Measurements from ENCODE around the gene SLC38A10. TPM values are rescaled to one million over a fixed set of nuclear protein-coding genes. Genes with fewer than 3 reads are reported as not detected.

SLC38A10 gene
- polyA plus RNA-seq (2013, experiment 1 of 2; ENCODE audit: insufficient read length) = 79.8 TPM
- 59.9 TPM for polyA plus RNA-seq (2013, experiment 2 of 2; ENCODE audit: insufficient read length)

DNA sequence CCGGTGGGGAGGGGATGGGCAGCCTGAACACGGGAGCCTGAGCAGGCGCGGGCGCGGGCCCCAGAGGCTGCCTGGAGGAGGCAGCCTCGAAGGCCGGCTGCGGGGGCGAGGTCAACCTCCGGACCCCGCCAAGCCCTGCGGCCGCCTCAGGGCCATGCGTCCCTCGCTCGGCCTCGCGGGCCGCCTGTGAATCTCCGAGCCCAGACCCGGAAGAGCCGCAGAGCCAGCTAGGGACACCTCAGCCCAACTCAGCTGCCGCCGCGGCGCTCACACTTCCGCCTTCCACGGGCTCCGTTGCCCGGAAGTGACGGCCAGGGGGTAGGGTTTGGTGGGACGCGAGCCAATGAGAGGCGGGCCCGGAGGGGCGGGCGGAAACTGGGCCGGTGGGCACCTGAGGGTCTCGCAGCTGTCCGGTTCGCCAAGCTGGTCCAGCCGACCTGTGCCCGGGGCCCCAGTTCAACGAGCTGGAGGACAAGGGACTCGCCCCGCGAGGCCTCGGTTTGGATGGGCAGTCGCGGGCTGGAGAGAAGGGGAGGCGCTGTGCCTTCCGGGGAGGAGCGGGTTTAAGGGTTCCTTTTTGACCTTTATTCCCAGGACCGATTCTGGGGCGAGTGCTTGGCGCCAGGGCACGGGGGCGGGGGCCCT, at the start of gene SLC38A10:
SLC38A10 (minus strand) TSS at position 277 of the 645 bp plus-strand sequence. CDS start 386 bp downstream, outside the sequence.
- DNase-seq = peak; percentile 88

DNA sequence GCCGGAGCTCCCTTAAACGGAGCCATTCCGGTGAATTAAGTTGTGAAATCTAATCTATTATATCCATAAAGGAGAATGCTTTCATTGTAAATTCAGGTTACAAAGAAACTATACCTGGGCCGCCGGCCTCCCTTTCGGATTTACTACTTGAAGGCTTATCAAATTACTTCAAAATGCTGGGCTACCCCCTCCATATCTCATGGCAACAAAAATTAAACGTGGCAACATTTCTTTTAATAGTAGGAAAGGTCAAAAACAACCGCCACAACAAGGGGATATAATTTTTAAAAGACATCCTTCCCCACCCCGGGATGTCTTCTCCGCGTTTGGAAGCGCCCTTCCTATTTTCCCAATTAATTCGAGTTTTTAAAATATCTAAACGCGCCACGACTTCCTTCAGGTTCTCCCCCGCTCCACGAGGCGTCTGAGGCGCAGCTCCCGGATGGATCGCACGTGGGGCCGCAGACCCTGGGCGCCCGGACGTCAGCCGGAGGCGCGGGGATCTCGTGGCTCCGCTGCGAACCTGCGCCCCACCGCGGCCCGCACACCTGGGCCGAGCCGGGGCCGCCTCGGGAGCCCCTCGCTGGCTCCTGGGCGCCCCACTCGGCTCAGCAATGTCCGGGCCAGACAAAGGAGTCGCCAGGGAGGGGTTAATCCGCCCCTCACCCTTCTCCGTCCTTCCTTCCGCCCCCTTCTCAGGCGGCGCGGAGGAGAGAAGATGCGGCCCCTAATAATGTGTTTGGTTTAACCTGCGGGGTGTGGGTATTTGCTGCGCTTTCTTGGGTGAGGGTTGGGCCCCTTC, 47.4 kb upstream of the SLC38A10 start:
- DNase-seq = peak; percentile 47

- DNase-seq = peak; percentile 38
These were observed 46.6 kb upstream of the SLC38A10 start for GRCh38 chr17:81341516-81342268.

DNA sequence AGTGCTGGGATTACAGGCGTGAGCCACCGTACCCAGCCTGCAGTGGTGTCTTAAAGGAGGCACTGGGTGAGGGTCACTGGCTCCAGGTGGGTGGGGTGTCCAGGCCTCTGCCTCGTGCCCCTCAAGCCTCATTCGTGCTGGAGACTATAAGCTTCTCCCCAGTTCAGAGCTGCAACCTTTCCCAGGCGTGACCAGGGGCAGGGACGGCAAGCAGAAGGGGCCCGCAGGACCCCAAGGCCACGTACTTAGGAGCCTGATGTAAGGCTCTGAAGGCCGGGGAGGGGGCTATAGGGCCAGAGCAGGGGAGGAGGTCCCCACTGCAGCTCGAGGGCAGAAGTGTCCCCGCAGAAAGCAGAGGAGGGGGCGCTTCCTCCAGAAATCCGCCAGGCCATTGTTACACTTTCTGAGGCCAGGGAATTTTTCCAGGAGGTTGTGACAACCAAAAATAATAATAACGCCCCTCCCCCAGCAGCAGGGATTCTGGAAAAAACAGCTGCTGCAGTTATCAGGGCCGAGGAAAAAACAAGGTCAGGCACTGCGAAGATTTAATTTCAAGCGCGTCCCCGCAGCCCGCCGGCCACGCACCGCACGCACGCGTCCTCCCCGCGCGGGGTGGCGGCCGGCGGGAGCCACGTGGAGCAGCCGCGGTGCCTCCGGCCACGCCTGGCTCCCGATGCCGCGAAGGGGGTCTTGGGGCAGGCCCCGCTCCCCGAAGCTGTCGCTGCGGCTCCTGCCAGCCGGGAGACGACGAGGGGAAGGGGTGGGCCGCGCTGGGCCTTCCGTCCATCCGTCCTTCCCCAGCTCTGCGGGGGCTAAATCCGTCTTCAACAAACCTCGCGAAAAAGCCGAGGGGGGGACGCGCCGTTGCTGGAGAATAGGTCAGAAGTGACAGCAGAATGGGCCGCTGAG, 45.8 kb upstream of the SLC38A10 start:
- DNase-seq = peak; percentile 26

DNA sequence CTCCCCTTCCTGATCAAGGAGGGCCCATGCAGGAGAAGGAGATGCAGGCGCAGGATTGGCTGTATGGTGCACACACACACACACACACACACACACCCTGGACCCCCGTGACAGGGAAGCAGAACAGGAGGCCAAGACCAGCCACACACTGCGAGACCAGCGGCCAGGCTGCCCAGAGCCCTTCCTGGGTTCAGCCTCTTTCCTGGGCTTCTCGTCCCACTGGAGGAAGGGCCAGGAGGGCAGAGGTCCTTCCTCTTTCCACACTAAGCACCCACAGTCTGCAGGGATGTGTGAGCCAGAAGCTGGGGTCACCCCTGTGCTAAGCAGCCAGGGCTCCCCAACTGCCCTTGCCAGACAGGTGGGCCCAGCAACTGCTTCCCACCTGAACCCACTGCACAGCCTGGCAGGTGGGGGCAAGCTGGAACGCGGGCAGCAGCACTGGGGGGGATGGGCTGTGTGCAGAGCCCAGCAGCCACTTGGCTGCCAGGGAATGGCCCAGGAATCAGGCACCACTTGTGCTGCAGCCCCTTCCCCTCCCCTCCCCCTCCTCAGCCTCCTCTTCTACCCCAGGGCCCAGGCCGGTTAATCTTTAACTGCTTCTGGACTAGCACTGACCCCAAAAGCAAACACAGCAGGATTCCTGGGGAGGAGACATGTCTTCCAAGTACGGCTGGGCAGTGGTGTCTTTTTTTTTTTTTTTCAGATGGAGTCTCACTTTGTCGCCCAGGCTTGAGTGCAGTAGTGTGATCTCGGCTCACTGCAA, 44.6 kb upstream of the SLC38A10 start:
- DNase-seq = no peak

- no peak for DNase-seq
These were observed 44.1 kb upstream of the SLC38A10 start for GRCh38 chr17:81339191-81339533.

DNA sequence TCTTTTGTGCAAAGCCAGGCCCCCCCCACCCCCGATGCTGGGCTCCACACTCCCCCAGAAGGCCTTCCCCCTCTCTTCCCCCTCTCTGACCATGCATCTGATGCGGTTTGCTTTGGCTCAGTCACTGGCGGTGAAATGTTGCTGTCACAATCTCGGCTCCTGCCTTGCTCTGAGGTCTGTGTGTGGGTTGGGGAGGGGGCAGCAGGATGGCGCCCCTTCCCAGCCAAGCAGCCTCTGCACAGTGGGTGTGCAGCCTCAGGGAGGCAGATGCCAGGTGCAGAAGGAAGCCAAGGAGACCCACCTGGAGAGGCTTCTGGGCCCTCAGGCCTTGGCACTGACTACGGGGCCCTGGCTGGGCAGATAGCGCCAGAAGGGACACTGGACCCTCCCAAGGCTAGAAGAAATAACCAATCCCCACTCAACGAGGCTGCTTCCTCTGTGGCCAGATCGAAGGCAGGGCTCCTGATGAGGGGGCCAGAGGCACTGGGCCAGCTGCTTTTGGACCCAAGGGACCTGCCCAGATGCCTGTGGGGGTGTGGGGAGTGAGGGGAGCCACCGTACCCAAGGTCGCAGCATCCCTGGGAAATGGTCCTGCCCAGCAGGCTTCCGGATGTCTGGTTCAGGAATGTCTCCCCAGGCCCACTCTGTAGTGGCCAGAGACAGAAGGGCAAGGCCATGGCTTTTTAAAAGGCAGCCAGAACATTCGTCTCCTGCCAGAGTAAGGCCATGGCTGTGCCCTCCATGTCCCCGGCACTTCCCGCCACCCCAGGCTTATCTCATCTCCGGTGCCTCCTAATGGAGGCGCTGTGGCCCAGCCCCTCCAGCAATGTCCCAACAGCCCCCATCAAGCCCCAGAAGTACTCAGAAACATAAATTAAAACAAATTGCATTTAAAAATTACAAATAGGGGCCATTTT, 43.4 kb upstream of the SLC38A10 start:
- no peak for DNase-seq

- DNase-seq = no peak
These were observed 42.4 kb upstream of the SLC38A10 start for GRCh38 chr17:81337476-81337879.

- DNase-seq = no peak
These were observed 41.8 kb upstream of the SLC38A10 start for GRCh38 chr17:81336930-81337325.

- DNase-seq = no peak
These were observed 41.3 kb upstream of the SLC38A10 start for GRCh38 chr17:81336296-81336929.

DNA sequence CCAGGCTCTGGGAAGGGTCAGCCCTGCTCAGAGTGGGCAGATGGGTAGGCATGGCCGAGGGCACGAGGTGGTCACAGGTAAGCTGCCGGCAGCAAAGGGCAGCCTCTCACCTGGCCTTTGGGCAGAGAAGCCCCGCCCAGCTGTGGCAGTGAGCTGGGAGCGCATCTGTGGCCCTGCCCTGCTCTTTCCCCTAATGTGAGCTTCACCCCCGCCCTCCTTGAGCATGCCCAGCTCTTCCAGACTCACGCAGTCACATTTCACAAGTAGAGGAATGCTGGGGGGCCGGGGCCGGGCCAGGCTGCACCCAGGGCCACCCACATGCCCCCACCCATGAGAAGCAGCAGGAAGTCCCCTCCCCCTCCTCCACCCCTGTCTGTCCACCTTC, 40.7 kb upstream of the SLC38A10 start:
- DNase-seq = no peak

DNA sequence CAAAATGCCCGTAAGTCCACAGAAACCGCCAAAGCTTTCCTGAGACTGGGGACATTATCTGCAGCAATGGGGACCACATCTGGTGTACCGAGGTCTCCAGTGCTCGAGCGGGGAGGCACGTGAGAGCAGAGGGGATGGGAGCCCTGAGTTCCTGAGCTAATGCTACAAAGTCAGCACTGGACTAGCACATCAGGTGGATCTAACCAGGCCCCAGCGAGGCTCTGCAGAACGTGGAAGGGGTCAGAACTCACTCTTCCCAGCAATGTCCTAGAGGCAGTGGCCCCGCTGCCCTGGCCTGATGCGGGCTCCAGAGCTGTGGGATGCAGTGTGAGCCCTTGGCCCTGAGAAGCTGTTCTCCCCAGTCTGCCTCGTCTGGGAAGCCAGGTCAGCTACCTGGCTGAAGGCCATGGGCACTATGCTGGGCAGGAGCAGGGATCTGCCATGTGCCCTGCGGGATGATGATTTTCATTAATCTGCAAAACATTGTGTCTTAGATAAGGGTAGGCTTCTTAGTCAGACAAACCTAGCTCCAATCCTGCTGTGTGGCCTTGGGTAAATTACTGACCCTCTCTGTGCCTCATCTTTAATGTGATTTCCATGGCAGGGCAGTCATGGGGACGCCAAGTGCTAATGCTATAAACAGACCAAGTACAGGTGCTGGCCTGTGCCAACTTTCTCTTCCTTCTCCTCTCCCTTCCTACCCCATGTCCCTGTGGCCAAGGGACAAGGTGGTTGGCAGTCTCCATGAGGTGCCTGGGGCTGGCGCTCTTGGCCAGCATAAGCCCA, 40.1 kb upstream of the SLC38A10 start:
- no peak for DNase-seq

DNA sequence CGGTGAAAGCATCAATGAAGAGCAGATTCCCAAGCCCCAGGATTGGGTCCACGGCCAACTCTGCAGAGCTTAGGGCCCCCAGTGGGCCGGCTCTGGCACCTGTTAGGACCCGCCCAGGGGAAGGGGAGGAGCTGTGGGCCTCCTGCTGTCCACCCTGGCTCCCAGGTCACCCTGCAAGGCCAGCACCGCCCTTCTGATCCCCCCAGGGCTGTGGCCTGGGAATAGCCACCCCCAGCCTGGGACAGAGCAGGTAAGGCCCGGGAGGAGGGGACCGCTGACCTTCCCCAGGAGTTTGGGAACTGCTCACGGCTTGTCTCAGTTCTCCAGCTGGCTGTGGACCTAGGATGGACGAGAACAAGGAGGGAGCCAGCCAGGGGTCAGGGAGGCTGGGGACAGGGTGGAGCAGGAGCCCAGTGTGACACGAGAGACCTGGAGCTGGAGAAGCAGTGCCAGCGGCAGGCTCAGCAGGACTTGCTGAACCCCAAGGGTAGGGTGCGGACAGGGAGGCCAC, 39.3 kb upstream of the SLC38A10 start:
- no peak for DNase-seq

GRCh38 chr17:81333616-81334368, 38.7 kb upstream of the SLC38A10 start:
- DNase-seq = no peak

- no peak for DNase-seq
These were observed 37.9 kb upstream of the SLC38A10 start for GRCh38 chr17:81332914-81333528.

- no peak for DNase-seq
These were observed 37.2 kb upstream of the SLC38A10 start for GRCh38 chr17:81332118-81332834.

Data from fibroblast of skin of back (primary cell).